B cell (primary cell): ENCODE data around the gene CASZ1. TPM values are rescaled to one million over a fixed set of nuclear protein-coding genes. Genes with fewer than 3 reads are reported as not detected.

Source experiments
- ATAC-seq: fragments of 200-7000 bp; cut with Tn5 transposase; one replicate; pipeline ENCODE4 v1.10.0; 2021; ENCODE audit warnings: low read depth, mild to moderate bottlenecking, moderate number of reproducible peaks, moderate library complexity
- CTCF ChIA-PET: fragments of 350-600 bp; sonication (Branson Sonifier 250); formaldehyde crosslinking; loops from one replicate; lab custom pipeline; 2021; ENCODE audit warnings: antibody characterized with exemption, inconsistent platforms; lab: Charles Lee
- POLR2A ChIA-PET: fragments of 350-600 bp; sonication (Branson Sonifier 250); formaldehyde crosslinking; loops from one replicate; lab custom pipeline; 2021; ENCODE audit warnings: antibody characterized with exemption; lab: Charles Lee
- DNase-seq: peaks from one replicate; pipeline ENCODE4 v3.0.0; 2013
- H2AFZ ChIP-seq: 2 replicates; pipeline ENCODE4 v1.6.1; 2012; ENCODE audit warnings: mild to moderate bottlenecking, low read depth, low read length; ENCODE audit not compliant: insufficient read depth, poor library complexity, severe bottlenecking
- H3K27ac ChIP-seq, 2 donors: 1 replicate in 1 of 2; 2 replicates in 1 of 2; pipeline ENCODE4 v1.5.1; 2012 to 2013; ENCODE audit warnings: low read length in 2 of 2, mild to moderate bottlenecking in 2 of 2, moderate library complexity in 1 of 2
- H3K27me3 ChIP-seq, 4 experiments: fragments of 200-600 bp in 1 of 4; sonication (generic) in 1 of 4; replicated peaks in 1 of 4; 1 replicate in 2 of 4; 2 replicates in 2 of 4; pipeline versions ENCODE4 v1.6.1 to v1.7.0; 2013 to 2016; ENCODE audit warnings: low read length in 3 of 4, mild to moderate bottlenecking in 2 of 4, mixed read lengths in 1 of 4, moderate library complexity in 1 of 4; ENCODE audit not compliant: insufficient read depth in 4 of 4, control insufficient read depth in 3 of 4; ENCODE audit errors: control extremely low read depth in 1 of 4
- H3K36me3 ChIP-seq, 2 experiments: replicated peaks in 1 of 2; 1 replicate in 1 of 2; 2 replicates in 1 of 2; pipeline versions ENCODE4 v1.6.1 to v1.7.1; 2013; ENCODE audit warnings: low read length in 1 of 2; ENCODE audit not compliant: insufficient read depth in 2 of 2, control insufficient read depth in 1 of 2; ENCODE audit errors: control extremely low read depth in 1 of 2, extremely low read depth in 1 of 2
- H3K4me1 ChIP-seq, 2 donors: fragments of 200-600 bp in 1 of 2; sonication (generic) in 1 of 2; 1 replicate in 1 of 2; 2 replicates in 1 of 2; pipeline versions ENCODE4 v1.5.1 to v1.6.1; 2013 to 2017; ENCODE audit warnings: low read length in 2 of 2; ENCODE audit not compliant: control insufficient read depth in 2 of 2, insufficient read depth in 2 of 2
- H3K4me2 ChIP-seq: replicated peaks from 2 replicates; pipeline ENCODE3; 2012; ENCODE audit warnings: mild to moderate bottlenecking, low read depth, low read length; ENCODE audit not compliant: poor library complexity, severe bottlenecking
- H3K4me3 ChIP-seq, 5 experiments: fragments of 200-600 bp in 1 of 5; sonication (generic) in 1 of 5; 1 replicate in 3 of 5; 2 replicates in 2 of 5; pipeline versions ENCODE4 v1.5.1 to v1.7.0; 2011 to 2016; ENCODE audit warnings: low read length in 4 of 5, mild to moderate bottlenecking in 4 of 5, low read depth in 2 of 5, control low read depth in 1 of 5, moderate library complexity in 1 of 5; ENCODE audit not compliant: insufficient read depth in 1 of 5; ENCODE audit errors: control extremely low read depth in 1 of 5, extremely low read depth in 1 of 5
- H3K79me2 ChIP-seq: fragments of 200-600 bp; sonication (generic); one replicate; pipeline ENCODE4 v1.6.0; 2016; ENCODE audit warnings: low read length; ENCODE audit not compliant: control insufficient read depth, insufficient read depth
- H3K9ac ChIP-seq: fragments of 200-600 bp; sonication (generic); 2 replicates; pipeline ENCODE4 v1.6.1; 2017; ENCODE audit warnings: mild to moderate bottlenecking, low read length, moderate library complexity
- H3K9me3 ChIP-seq, 3 donors: one replicate each; pipeline versions ENCODE4 v1.6.1 to v1.7.1; 2013; ENCODE audit warnings: low read length in 2 of 3; ENCODE audit not compliant: control insufficient read depth in 2 of 3, insufficient read depth in 1 of 3; ENCODE audit errors: control extremely low read depth in 1 of 3
- H4K20me1 ChIP-seq: 2 replicates; pipeline ENCODE4 v1.6.0; 2012; ENCODE audit warnings: mild to moderate bottlenecking, low read length; ENCODE audit not compliant: insufficient read depth, control insufficient read depth, poor library complexity, severe bottlenecking
- H3K27ac Mint-ChIP-seq: one replicate; pipeline ENCODE4 v1.8.0; 2021; ENCODE audit warnings: mixed read lengths
- H3K27me3 Mint-ChIP-seq: one replicate; pipeline ENCODE4 v1.8.0; 2021; ENCODE audit warnings: mixed read lengths
- H3K4me1 Mint-ChIP-seq: one replicate; pipeline ENCODE4 v1.8.0; 2021; ENCODE audit warnings: mixed read lengths
- H3K4me3 Mint-ChIP-seq: one replicate; pipeline ENCODE4 v1.8.0; 2021; ENCODE audit warnings: mixed read lengths
- H3K9me3 Mint-ChIP-seq: one replicate; pipeline ENCODE4 v1.8.0; 2022; ENCODE audit warnings: mixed read lengths; ENCODE audit not compliant: insufficient read depth
- EZH2 ChIP-seq: IDR thresholded peaks from 2 replicates; pipeline ENCODE4 v1.6.1; 2012; ENCODE audit warnings: borderline replicate concordance, low read depth, mild to moderate bottlenecking, moderate library complexity, low read length; ENCODE audit not compliant: insufficient read depth, poor library complexity, severe bottlenecking
- WGBS: methylation state at CpG from one replicate; pipeline ENCODE4 v1.1.5; 2013; ENCODE audit warnings: missing lambda C conversion rate; ENCODE audit not compliant: insufficient coverage; 5-methylcytosine and 5-hydroxymethylcytosine counted together
- intact Hi-C: fragments of 100-400 bp; cut with micrococcal nuclease; formaldehyde crosslinking; loops from one replicate; pipeline ENCODE4 v1.10.0; 2022
- polyA plus RNA-seq: library from polyadenylated mRNA; depleted of rRNA; stranded (reverse); fragments of >200 nt; gene quantifications from 2 replicates; pipeline ENCODE4 v1.2.3, GENCODE V29; 2012
- total RNA-seq, 2 donors: library from RNA; stranded (reverse); fragments of 120-200 nt in 1 of 2; gene quantifications; 1 replicate in 1 of 2; 2 replicates in 1 of 2; pipeline versions ENCODE4 v1.2.3 to v1.2.4, GENCODE V29; 2013 to 2022
- TF ChIP-seq, protein P1 (sequence below): fragments of 200-600 bp; IDR thresholded peaks from one replicate; pipeline ENCODE4 v1.8.0; 2022; ENCODE audit warnings: antibody characterized with exemption, mild to moderate bottlenecking

Gene CASZ1
- total and polyA plus RNA-seq, 2 donors (not counting 1 experiment from before 2014, with no cell fraction given): 9.5 to 27.2 TPM

DNA sequence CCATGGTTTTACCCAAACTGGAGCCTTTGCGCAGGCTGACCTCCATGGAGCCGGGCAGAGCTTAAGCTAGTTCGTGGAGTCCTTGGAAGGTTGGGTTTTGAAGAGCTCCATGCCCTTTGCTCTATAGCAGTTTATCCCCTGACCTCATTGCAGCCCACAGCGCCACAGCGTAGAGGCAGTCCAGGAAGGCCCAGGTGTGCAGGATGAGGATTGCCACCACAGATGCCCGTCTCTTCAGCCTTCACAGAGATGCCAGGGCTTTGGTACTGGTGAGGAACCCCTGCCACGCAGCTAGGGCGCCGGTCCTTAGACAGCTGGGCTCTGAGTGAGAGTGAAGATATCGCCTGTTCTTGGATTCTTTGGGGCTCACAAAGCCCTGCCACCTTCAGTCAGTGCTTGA lies 183.1 kb downstream of the CASZ1 start:
- WGBS: 96% methylated on average over 4 of the region's 10 CpGs
- Mint-ChIP-seq H3K9me3 (no peaks in the 10 kb centered on the region), H3K27ac (no peak overlapping the region), H3K4me3 (no peak overlapping the region), H3K4me1 (peaks cover 2% of the 10 kb centered on the region), H3K27me3 (no peaks in the 10 kb centered on the region)
- H2AFZ ChIP-seq: no peak overlapping the region
- no peaks in the 10 kb centered on the region for H3K79me2 ChIP-seq
- intact Hi-C loops: no loop called here
- H3K4me2 ChIP-seq: no peak overlapping the region
- TF ChIP-seq EZH2: no peak
- TF ChIP-seq, protein P1, sequence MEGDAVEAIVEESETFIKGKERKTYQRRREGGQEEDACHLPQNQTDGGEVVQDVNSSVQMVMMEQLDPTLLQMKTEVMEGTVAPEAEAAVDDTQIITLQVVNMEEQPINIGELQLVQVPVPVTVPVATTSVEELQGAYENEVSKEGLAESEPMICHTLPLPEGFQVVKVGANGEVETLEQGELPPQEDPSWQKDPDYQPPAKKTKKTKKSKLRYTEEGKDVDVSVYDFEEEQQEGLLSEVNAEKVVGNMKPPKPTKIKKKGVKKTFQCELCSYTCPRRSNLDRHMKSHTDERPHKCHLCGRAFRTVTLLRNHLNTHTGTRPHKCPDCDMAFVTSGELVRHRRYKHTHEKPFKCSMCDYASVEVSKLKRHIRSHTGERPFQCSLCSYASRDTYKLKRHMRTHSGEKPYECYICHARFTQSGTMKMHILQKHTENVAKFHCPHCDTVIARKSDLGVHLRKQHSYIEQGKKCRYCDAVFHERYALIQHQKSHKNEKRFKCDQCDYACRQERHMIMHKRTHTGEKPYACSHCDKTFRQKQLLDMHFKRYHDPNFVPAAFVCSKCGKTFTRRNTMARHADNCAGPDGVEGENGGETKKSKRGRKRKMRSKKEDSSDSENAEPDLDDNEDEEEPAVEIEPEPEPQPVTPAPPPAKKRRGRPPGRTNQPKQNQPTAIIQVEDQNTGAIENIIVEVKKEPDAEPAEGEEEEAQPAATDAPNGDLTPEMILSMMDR: no peak
- H3K27me3 ChIP-seq: no peaks in the 10 kb centered on the region
- CTCF ChIA-PET: no interaction called here
- H3K27ac ChIP-seq: no peak overlapping the region
- peaks cover 10% of the 10 kb centered on the region for H4K20me1 ChIP-seq
- H3K4me3 ChIP-seq: no peak overlapping the region
- no peak overlapping the region for H3K9ac ChIP-seq
- H3K36me3 ChIP-seq: peaks cover 0 to 4% of the 10 kb centered on the region in 2 experiments
- H3K9me3 ChIP-seq: no peaks in the 10 kb centered on the region
- no peak for ATAC-seq
- H3K4me1 ChIP-seq: no peaks in the 10 kb centered on the region
- POLR2A ChIA-PET: no interaction called here
- DNase-seq: no peak

DNA sequence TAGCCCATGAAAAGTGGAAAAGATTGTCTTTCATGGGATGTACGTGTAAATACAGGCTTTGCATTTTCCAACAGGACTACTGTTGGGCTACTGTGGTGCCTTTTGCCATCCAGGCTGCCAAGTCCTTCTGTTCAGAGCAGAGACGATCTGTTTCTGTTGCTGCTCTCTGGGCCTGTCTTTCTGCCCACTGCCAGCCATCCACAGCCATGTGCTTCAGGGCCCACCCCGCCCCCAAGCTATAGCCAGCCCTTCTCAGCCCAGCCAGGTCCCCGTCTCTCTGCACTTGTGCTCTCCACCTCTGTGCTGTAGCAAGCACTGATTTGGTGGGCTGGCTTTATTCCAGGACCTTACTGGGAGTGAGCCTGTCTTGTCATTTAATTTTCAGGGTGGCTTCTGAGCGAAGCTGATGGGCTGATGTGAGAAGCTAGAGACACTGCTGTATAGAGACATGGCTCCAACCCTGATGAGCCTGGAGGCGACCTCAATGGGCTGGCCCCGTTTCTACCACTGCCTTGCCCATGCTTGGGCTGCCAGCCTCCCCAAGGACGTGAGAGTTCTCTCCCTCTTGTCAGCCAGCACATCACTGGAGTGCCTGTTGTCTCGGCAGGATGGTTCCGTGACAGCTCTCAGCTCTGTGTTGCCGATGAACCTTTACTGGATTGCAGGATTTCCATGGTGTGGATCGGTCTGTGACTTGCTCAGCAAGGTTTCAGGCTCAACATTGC lies 183.8 kb downstream of the CASZ1 start:
- no peaks in the 10 kb centered on the region for H3K27me3 ChIP-seq
- H2AFZ ChIP-seq: no peak overlapping the region
- Mint-ChIP-seq H3K4me3 (no peak overlapping the region), H3K4me1 (peaks cover 2% of the 10 kb centered on the region), H3K27me3 (no peaks in the 10 kb centered on the region), H3K27ac (no peak overlapping the region), H3K9me3 (no peaks in the 10 kb centered on the region)
- ChIA-PET POLR2A (no interaction called here), CTCF (no interaction called here)
- H3K9ac ChIP-seq: no peak overlapping the region
- no peaks in the 10 kb centered on the region for H3K9me3 ChIP-seq
- 88% methylated on average over 12 of the region's 12 CpGs for WGBS
- DNase-seq (no peak), ATAC-seq (no peak)
- H4K20me1 ChIP-seq: peaks cover 10% of the 10 kb centered on the region
- TF ChIP-seq, protein P1: no peak
- TF ChIP-seq EZH2: no peak
- no peak overlapping the region for H3K4me2 ChIP-seq
- H3K36me3 ChIP-seq: peaks cover 0 to 4% of the 10 kb centered on the region in 2 experiments
- intact Hi-C loops: no loop called here
- H3K27ac ChIP-seq: no peak overlapping the region
- H3K79me2 ChIP-seq: no peaks in the 10 kb centered on the region
- no peak overlapping the region for H3K4me3 ChIP-seq
- no peaks in the 10 kb centered on the region for H3K4me1 ChIP-seq
